ENCODE results near the gene PHKA1.

DNA sequence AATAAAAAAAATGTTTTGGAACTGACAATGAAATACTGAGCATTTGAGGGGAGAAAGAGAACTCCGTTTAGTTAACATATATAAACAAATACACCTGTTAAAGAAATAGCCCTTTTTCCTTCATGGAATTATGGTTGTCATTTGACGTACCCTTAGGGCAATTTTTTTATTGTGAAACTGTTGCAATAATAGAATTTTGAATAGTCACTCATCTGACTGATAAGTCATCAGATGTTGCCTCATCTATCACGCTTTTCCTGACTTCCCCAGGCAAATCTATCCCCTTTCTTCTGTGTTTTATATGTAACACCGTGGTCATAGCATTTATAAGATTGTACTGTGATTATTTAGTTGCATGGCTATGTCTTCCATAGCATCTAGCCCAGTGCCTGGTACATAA, 72.5 kb downstream of the PHKA1 start:
- TF ChIP-seq, protein P1, sequence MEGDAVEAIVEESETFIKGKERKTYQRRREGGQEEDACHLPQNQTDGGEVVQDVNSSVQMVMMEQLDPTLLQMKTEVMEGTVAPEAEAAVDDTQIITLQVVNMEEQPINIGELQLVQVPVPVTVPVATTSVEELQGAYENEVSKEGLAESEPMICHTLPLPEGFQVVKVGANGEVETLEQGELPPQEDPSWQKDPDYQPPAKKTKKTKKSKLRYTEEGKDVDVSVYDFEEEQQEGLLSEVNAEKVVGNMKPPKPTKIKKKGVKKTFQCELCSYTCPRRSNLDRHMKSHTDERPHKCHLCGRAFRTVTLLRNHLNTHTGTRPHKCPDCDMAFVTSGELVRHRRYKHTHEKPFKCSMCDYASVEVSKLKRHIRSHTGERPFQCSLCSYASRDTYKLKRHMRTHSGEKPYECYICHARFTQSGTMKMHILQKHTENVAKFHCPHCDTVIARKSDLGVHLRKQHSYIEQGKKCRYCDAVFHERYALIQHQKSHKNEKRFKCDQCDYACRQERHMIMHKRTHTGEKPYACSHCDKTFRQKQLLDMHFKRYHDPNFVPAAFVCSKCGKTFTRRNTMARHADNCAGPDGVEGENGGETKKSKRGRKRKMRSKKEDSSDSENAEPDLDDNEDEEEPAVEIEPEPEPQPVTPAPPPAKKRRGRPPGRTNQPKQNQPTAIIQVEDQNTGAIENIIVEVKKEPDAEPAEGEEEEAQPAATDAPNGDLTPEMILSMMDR (conservative IDR thresholded peaks at IDR 0.05; ENCODE audit: low read length), result no peak
- no peak for TF ChIP-seq EZH2phosphoT487 (IDR thresholded peaks at IDR 0.05; ENCODE audit: borderline replicate concordance, low read depth, low read length)
